Smooth muscle cell (in vitro differentiated cells): Measurements from ENCODE around the gene CHPF. TPM values are rescaled to one million over a fixed set of nuclear protein-coding genes. Genes with fewer than 3 reads are reported as not detected.

Experiments
- DNase-seq: peaks from one replicate; lab custom pipeline; 2025; ENCODE audit not compliant: unreplicated experiment; lab: John Stamatoyannopoulos, UW
- H2AFZ ChIP-seq: fragments of 200-600 bp; sonication (generic); 2 replicates; pipeline ENCODE4 v1.6.0; 2016; ENCODE audit warnings: antibody characterized with exemption, low read depth, mild to moderate bottlenecking
- H3F3A ChIP-seq: fragments of 200-600 bp; sonication (generic); 2 replicates; pipeline ENCODE4 v1.6.0; 2017; ENCODE audit warnings: antibody characterized with exemption, low read depth
- H3K27ac ChIP-seq: fragments of 200-600 bp; sonication (generic); 2 replicates; pipeline ENCODE4 v1.5.1; 2016; ENCODE audit warnings: low read depth, mild to moderate bottlenecking
- H3K27me3 ChIP-seq: fragments of 200-600 bp; sonication (generic); 2 replicates; pipeline ENCODE4 v1.6.1; 2016; ENCODE audit warnings: low read depth, mild to moderate bottlenecking
- H3K36me3 ChIP-seq: fragments of 200-600 bp; sonication (generic); 2 replicates; pipeline ENCODE4 v1.5.1; 2016; ENCODE audit warnings: low read depth
- H3K4me1 ChIP-seq: fragments of 200-600 bp; sonication (generic); 2 replicates; pipeline ENCODE4 v1.5.1; 2016; ENCODE audit warnings: low read depth
- H3K4me2 ChIP-seq: fragments of 200-600 bp; sonication (generic); 2 replicates; pipeline ENCODE4 v1.6.0; 2016; ENCODE audit warnings: mild to moderate bottlenecking
- H3K4me3 ChIP-seq: fragments of 200-600 bp; sonication (generic); 2 replicates; pipeline ENCODE4 v1.5.1; 2016; ENCODE audit warnings: mild to moderate bottlenecking
- H3K79me2 ChIP-seq: fragments of 200-600 bp; sonication (generic); 2 replicates; pipeline ENCODE4 v1.6.0; 2016; ENCODE audit warnings: low read depth, mild to moderate bottlenecking
- H3K9ac ChIP-seq: fragments of 200-600 bp; sonication (generic); 2 replicates; pipeline ENCODE4 v1.6.0; 2016; ENCODE audit warnings: low read depth
- H3K9me3 ChIP-seq: fragments of 200-600 bp; sonication (generic); replicated peaks from 2 replicates; pipeline ENCODE4 v1.5.1; 2016; ENCODE audit warnings: low read depth
- H4K20me1 ChIP-seq: fragments of 200-600 bp; sonication (generic); 2 replicates; pipeline ENCODE4 v1.6.0; 2016; ENCODE audit warnings: low read depth
- WGBS: methylation state at CpG from one replicate; pipeline ENCODE4 v1.1.7; 2016; ENCODE audit warnings: low lambda C conversion rate; 5-methylcytosine and 5-hydroxymethylcytosine counted together
- polyA plus RNA-seq: library from polyadenylated mRNA; unstranded; fragments of >200 nt; fragmentation: Nextera tagmentation; extraction: Ambion mirVana; gene quantifications from 2 replicates; pipeline ENCODE4 v1.2.1, GENCODE V29; 2016
- total RNA-seq: library from RNA; depleted of rRNA; stranded (reverse); fragments of >200 nt; gene quantifications from 2 replicates; pipeline ENCODE4 v1.2.3, GENCODE V29; 2014
- TF ChIP-seq, protein P1 (sequence below): fragments of 200-600 bp; sonication (generic); IDR thresholded peaks from 2 replicates; pipeline ENCODE4 v1.5.1; 2017; ENCODE audit warnings: borderline replicate concordance, mild to moderate bottlenecking, antibody characterized with exemption; ENCODE audit not compliant: insufficient read depth, poor library complexity, severe bottlenecking

CHPF gene
- total and polyA plus RNA-seq, 2 experiments from 2014 or later, result 141 to 344 TPM

- Histone ChIP-seq H3K27me3 (no peaks in the 10 kb centered on the region), H2AFZ (no peak overlapping the region), H3K9me3 (no peaks in the 10 kb centered on the region), H3K79me2 (no peaks in the 10 kb centered on the region), H3F3A (no peaks in the 10 kb centered on the region), H3K4me1 (no peaks in the 10 kb centered on the region), H4K20me1 (no peaks in the 10 kb centered on the region), H3K9ac (no peak overlapping the region), H3K27ac (no peak overlapping the region), H3K4me2 (no peak overlapping the region), H3K36me3 (no peaks in the 10 kb centered on the region), H3K4me3 (no peak overlapping the region)
- WGBS, result 96% methylated on average over 20 of the region's 20 CpGs
- TF ChIP-seq, protein P1, sequence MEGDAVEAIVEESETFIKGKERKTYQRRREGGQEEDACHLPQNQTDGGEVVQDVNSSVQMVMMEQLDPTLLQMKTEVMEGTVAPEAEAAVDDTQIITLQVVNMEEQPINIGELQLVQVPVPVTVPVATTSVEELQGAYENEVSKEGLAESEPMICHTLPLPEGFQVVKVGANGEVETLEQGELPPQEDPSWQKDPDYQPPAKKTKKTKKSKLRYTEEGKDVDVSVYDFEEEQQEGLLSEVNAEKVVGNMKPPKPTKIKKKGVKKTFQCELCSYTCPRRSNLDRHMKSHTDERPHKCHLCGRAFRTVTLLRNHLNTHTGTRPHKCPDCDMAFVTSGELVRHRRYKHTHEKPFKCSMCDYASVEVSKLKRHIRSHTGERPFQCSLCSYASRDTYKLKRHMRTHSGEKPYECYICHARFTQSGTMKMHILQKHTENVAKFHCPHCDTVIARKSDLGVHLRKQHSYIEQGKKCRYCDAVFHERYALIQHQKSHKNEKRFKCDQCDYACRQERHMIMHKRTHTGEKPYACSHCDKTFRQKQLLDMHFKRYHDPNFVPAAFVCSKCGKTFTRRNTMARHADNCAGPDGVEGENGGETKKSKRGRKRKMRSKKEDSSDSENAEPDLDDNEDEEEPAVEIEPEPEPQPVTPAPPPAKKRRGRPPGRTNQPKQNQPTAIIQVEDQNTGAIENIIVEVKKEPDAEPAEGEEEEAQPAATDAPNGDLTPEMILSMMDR, result no peak
- no peak for DNase-seq
These were observed 15.7 kb upstream of the CHPF start for GRCh38 chr2:219559156-219559915.

GRCh38 chr2:219557791-219558785 lies 14.5 kb upstream of the CHPF start:
- H3K4me3 ChIP-seq, result no peak overlapping the region
- no peak overlapping the region for H3K4me2 ChIP-seq
- no peak for DNase-seq
- H3K9me3 ChIP-seq, result no peaks in the 10 kb centered on the region
- peaks cover under 1% of the 10 kb centered on the region for H3K4me1 ChIP-seq
- H3K9ac ChIP-seq, result no peak overlapping the region
- H3K27ac ChIP-seq, result no peak overlapping the region
- no peaks in the 10 kb centered on the region for H3K36me3 ChIP-seq
- TF ChIP-seq, protein P1, result no peak
- H3K79me2 ChIP-seq, result no peaks in the 10 kb centered on the region
- no peaks in the 10 kb centered on the region for H3K27me3 ChIP-seq
- WGBS, result 96% methylated on average over 25 of the region's 25 CpGs
- H4K20me1 ChIP-seq, result no peaks in the 10 kb centered on the region
- H2AFZ ChIP-seq, result no peak overlapping the region
- no peaks in the 10 kb centered on the region for H3F3A ChIP-seq

- Histone ChIP-seq H3K27me3 (no peaks in the 10 kb centered on the region), H3K9me3 (no peaks in the 10 kb centered on the region), H3K4me3 (no peak overlapping the region), H3K27ac (no peak overlapping the region), H4K20me1 (no peaks in the 10 kb centered on the region), H3K4me1 (peaks cover 4% of the 10 kb centered on the region), H3F3A (no peaks in the 10 kb centered on the region), H3K9ac (no peak overlapping the region), H3K36me3 (no peaks in the 10 kb centered on the region), H3K4me2 (no peak overlapping the region), H2AFZ (no peak overlapping the region), H3K79me2 (no peaks in the 10 kb centered on the region)
- WGBS, result 95% methylated on average over 20 of the region's 21 CpGs
- TF ChIP-seq, protein P1, result no peak
- no peak for DNase-seq
These were observed 13.7 kb upstream of the CHPF start for GRCh38 chr2:219557320-219557719.
